Activated B cell treated with CpG ODN at 0.5 μM for 24 hours (primary cell): ENCODE data around the gene ENPP1. TPM values are rescaled to one million over a fixed set of nuclear protein-coding genes. Genes with fewer than 3 reads are reported as not detected.

ENCODE experiments used
- ATAC-seq: fragments of 200-7000 bp; cut with Tn5 transposase; one replicate; pipeline ENCODE4 v1.10.0; 2021; ENCODE audit warnings: low read depth, mild to moderate bottlenecking, moderate library complexity
- CTCF ChIA-PET: fragments of 350-600 bp; sonication (Branson Sonifier 250); formaldehyde crosslinking; loops from one replicate; lab custom pipeline; 2021; ENCODE audit warnings: antibody characterized with exemption; lab: Charles Lee
- POLR2A ChIA-PET: fragments of 350-600 bp; sonication (Branson Sonifier 250); formaldehyde crosslinking; loops from one replicate; lab custom pipeline; 2021; ENCODE audit warnings: antibody characterized with exemption; lab: Charles Lee
- DNase-seq: peaks from one replicate; pipeline ENCODE4 v3.0.0; 2022
- H3K27ac Mint-ChIP-seq: one replicate; pipeline ENCODE4 v1.8.0; 2020; ENCODE audit warnings: mixed read lengths
- H3K27me3 Mint-ChIP-seq: one replicate; pipeline ENCODE4 v1.8.0; 2021; ENCODE audit warnings: mixed read lengths
- H3K36me3 Mint-ChIP-seq: one replicate; pipeline ENCODE4 v1.8.0; 2021; ENCODE audit warnings: low read depth, mixed read lengths
- H3K4me1 Mint-ChIP-seq: one replicate; pipeline ENCODE4 v1.8.0; 2021; ENCODE audit warnings: mixed read lengths
- H3K4me3 Mint-ChIP-seq: one replicate; pipeline ENCODE4 v1.8.0; 2020; ENCODE audit warnings: mild to moderate bottlenecking, mixed read lengths
- H3K9me3 Mint-ChIP-seq: one replicate; pipeline ENCODE4 v1.8.0; 2020; ENCODE audit warnings: mixed read lengths
- CTCF ChIP-seq: fragments of 200-600 bp; IDR thresholded peaks from one replicate; pipeline ENCODE4 v1.8.0; 2022; ENCODE audit warnings: antibody characterized with exemption, mild to moderate bottlenecking
- intact Hi-C: fragments of 100-400 bp; cut with micrococcal nuclease; formaldehyde crosslinking; loops from one replicate; pipeline ENCODE4 v1.15.1; 2024
- total RNA-seq: library from RNA; stranded (reverse); gene quantifications from 2 replicates; pipeline ENCODE4 v1.2.3, GENCODE V29; 2022

ENPP1 gene
- total RNA-seq, 1 donor from 2014 or later, result 1.3 TPM

GRCh38 chr6:131890091-131890490, 82.3 kb downstream of the ENPP1 start:
- Mint-ChIP-seq H3K4me1 (no peaks in the 10 kb centered on the region), H3K4me3 (no peak overlapping the region), H3K36me3 (no peaks in the 10 kb centered on the region), H3K27ac (no peak overlapping the region), H3K27me3 (peaks cover 1% of the 10 kb centered on the region), H3K9me3 (no peaks in the 10 kb centered on the region)
- no peak for TF ChIP-seq CTCF
- intact Hi-C loops, result no loop called here
- POLR2A ChIA-PET, result no interaction called here
- DNase-seq (no peak), ATAC-seq (no peak)
- CTCF ChIA-PET, result no interaction called here

- DNase-seq (no peak), ATAC-seq (no peak)
- TF ChIP-seq CTCF, result no peak
- ChIA-PET CTCF (no interaction called here), POLR2A (no interaction called here)
- Mint-ChIP-seq H3K4me1 (no peaks in the 10 kb centered on the region), H3K4me3 (no peak overlapping the region), H3K27me3 (peaks cover 5% of the 10 kb centered on the region), H3K27ac (no peak overlapping the region), H3K36me3 (no peaks in the 10 kb centered on the region), H3K9me3 (peaks cover 7% of the 10 kb centered on the region)
- intact Hi-C loops, result no loop called here
Measured at GRCh38 chr6:131893198-131893597, 85.4 kb downstream of the ENPP1 start.

- H3K4me1 Mint-ChIP-seq, result no peaks in the 10 kb centered on the region
- H3K27me3 Mint-ChIP-seq, result peaks cover 5% of the 10 kb centered on the region
- peaks cover 9% of the 10 kb centered on the region for H3K9me3 Mint-ChIP-seq
- ATAC-seq (no peak), DNase-seq (no peak)
- ChIA-PET CTCF (no interaction called here), POLR2A (no interaction called here)
- H3K4me3 Mint-ChIP-seq, result no peak overlapping the region
- no peak overlapping the region for H3K27ac Mint-ChIP-seq
- no peaks in the 10 kb centered on the region for H3K36me3 Mint-ChIP-seq
- TF ChIP-seq CTCF, result no peak
- intact Hi-C loops, result no loop called here
Measured at GRCh38 chr6:131894493-131895424, 86.9 kb downstream of the ENPP1 start.

GRCh38 chr6:131897050-131897435, 89.2 kb downstream of the ENPP1 start:
- Mint-ChIP-seq H3K27me3 (peaks cover 5% of the 10 kb centered on the region), H3K9me3 (peaks cover 9% of the 10 kb centered on the region), H3K27ac (no peak overlapping the region), H3K4me1 (peaks cover 4% of the 10 kb centered on the region), H3K36me3 (no peaks in the 10 kb centered on the region), H3K4me3 (no peak overlapping the region)
- ChIA-PET CTCF (interaction anchor here (1.4 kb wide), 1 partner anchor 18 kb away, joined by 3 read pairs; no protein-coding TSS in a partner anchor), POLR2A (no interaction called here)
- intact Hi-C loops, result no loop called here
- no peak for ATAC-seq
- no peak for DNase-seq
- TF ChIP-seq CTCF, result no peak

GRCh38 chr6:131897621-131898020, 89.8 kb downstream of the ENPP1 start:
- no peaks in the 10 kb centered on the region for H3K36me3 Mint-ChIP-seq
- H3K4me3 Mint-ChIP-seq, result no peak overlapping the region
- peaks cover 5% of the 10 kb centered on the region for H3K27me3 Mint-ChIP-seq
- peaks cover 9% of the 10 kb centered on the region for H3K9me3 Mint-ChIP-seq
- H3K4me1 Mint-ChIP-seq, result peaks cover 4% of the 10 kb centered on the region
- ATAC-seq, result no peak
- no peak overlapping the region for H3K27ac Mint-ChIP-seq
- intact Hi-C loops, result no loop called here
- DNase-seq, result no peak
- ChIA-PET CTCF (no interaction called here), POLR2A (no interaction called here)
- no peak for TF ChIP-seq CTCF
